ENCODE data around the gene TNFRSF9.

DNA sequence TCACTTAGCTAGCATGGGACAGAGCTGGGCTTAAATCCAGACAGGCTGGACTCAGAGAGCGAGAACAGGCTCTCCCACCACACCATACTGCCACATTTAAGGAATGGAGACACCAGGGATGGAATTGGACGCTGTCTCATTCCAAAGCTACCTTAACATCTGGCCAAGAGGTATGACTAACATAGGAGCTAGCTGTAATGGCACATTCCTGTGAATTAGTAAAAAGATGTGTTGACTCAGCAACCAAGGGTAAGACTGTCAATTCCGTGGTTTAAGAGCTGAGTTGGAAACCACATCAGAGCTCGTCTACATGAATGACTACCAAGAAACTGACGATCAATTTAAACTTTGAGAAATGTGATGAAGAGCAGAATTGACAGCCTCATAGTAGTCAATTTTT, 8.3 kb upstream of the TNFRSF9 start:
- TF ChIP-seq EZH2 (IDR thresholded peaks at IDR 0.05; ENCODE audit: insufficient read depth, poor library complexity, severe bottlenecking) (no peak), EZH2phosphoT487 (IDR thresholded peaks at IDR 0.05; ENCODE audit: insufficient read depth, low read depth) (0 out of 2 replicates have a peak, but pooled peaks have one; percentile 20)
